Measurements from ENCODE around the gene USP33.
"Not testable (repeated sequence)": the region's sequence is repeated elsewhere in the genome, so short reads cannot be mapped to it uniquely, and the experiment has no call there.

USP33 gene

GRCh38 chr1:77759071-77760028, at the start of gene USP33:
Gene USP33 (minus strand): TSS chr1:77759852. CDS start chr1:77741697, 18,155 bp downstream.
- peak; percentile 10 to 92 (median 76) for DNase-seq

DNA sequence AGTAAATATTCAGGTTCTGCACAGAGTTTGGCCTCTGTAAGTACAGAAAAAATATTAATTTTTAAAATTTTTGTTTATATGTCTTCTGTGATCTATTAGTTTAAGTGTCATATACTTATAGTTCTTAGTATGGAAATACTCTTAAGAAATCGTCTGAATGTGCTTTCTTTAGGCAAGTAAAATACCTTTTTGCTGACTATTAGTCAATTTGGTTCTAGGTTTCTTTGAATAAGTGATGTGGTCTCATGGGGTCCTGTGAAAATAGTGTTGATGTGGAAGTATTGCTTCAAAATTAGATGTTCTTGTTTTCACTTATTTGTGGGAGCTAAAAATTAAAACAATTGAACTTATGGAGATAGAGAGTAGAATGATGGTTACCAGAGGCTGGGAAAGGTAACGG, 43.7 kb upstream of the USP33 start:
- DNase-seq: no peak

DNA sequence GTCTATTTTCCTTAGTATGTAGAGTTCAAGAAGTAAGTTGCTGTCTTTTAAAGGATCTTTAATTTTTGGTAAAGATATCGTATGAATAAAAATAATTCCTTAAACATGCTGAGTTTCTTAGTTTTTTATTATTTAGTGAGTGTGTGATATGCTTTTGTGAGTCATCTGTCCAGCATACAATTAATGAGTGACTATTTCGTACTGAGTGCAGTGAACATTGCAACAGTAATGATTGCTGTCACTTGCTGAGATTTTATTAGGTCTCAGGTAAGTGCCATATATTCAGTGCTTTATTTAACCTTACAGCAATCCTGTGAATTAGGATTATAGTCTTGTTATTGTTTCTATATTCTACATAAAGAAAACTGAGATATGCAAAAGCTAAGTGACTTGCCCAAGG, 42.4 kb upstream of the USP33 start:
- DNase-seq: no peak

- no peak for DNase-seq
Observed at GRCh38 chr1:77797991-77798390, 38.3 kb upstream of the USP33 start.

- DNase-seq: peak in 42 of 56 donors; percentile 2 to 78 (median 38)
Observed at GRCh38 chr1:77796695-77797405, 37.2 kb upstream of the USP33 start.

GRCh38 chr1:77794550-77794949, 34.9 kb upstream of the USP33 start:
- DNase-seq: no peak

DNA sequence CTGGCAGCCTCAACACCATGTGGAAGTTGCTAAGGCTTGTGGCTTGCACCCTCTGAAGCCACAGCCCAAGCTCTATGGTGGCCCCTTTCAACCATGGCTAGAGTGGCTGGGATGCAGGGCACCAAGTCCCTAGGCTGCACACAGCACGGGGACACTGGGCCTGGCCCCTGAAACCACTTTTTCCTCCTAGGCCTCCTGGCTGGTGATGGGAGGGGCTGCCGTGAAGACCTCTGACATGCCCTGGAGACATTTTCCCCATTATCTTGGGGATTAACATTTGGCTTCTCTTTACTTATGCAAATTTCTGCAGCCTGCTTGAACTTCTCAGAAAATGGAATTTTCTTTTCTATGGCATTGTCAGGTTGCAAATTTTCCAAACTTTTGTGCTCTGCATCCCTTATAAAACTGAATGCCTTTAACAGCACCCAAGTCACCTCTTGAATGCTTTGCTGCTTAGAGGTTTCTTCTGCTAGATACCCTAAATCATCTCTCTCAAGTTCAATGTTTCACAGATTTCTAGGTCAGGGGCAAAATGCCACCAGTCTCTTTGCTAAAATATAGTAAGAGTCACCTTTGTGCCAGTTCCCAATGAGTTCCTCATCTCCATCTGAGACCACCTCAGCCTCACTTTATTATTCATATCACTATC, 26.6 kb upstream of the USP33 start:
- not testable (repeated sequence) for DNase-seq

- DNase-seq: no peak
Observed at GRCh38 chr1:77783141-77783540, 23.5 kb upstream of the USP33 start.

DNA sequence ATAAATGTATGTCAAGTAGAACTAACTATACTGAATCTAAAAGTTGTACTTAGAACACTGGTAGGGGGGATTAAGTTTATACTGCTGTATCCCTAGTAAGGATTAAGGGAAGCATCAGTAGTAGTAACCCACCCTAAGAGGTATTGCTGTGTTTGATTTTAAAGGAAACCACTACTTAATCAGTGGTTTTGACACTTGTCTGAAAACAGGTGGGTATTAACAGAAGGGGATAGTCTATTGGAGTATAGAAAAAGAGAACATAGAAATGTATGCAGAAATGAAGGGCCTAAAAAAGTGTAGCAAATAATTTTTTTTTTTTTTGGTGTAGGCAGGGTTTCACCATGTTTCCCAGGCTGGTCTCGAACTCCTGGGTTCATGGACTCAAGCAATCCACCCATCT, 22.0 kb upstream of the USP33 start:
- no peak for DNase-seq

GRCh38 chr1:77779529-77780281, 20.1 kb upstream of the USP33 start, which contains the start of gene MIGA1:
Gene MIGA1 (plus strand): TSS chr1:77779649. CDS start chr1:77783253, 3,604 bp downstream.
- peak; percentile 20 to 95 (median 84) for DNase-seq

DNA sequence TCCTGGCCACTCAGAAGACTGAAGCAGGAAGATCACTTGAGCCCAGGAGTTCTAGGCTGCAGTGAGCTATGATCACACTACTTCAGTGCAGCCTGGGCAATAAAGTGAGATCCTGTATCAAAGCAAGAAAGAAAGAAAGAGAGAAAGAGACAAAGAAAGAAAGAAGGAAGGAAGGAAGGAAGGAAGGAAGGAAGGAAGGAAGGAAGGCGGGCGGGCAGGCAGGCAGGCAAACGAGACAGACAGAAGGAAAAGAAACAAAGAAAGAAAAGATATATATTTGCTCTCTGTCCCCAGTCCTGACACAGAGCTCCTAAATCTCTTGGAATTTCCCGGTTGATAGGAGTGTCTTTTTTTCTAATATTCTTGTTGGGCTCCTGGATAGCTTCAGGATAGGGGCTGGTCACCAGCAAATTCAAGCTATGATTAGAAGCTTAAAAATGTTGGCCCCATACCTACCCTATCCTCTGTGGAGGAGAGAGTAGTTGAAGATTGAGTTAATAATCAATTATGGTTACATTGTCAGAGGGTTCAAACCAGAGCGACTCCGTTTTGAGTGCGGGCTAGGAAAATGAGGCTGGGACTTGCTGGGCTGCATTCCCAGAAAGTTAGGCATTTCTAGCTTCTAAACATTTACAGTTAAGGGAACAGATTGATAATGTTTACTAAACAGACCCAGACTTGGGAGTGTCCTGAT, 16.5 kb upstream of the USP33 start:
- DNase-seq: no peak

GRCh38 chr1:77768006-77768405, 8.4 kb upstream of the USP33 start:
- DNase-seq: no peak

GRCh38 chr1:77762072-77762476, 2.4 kb upstream of the USP33 start:
- DNase-seq: no peak

DNA sequence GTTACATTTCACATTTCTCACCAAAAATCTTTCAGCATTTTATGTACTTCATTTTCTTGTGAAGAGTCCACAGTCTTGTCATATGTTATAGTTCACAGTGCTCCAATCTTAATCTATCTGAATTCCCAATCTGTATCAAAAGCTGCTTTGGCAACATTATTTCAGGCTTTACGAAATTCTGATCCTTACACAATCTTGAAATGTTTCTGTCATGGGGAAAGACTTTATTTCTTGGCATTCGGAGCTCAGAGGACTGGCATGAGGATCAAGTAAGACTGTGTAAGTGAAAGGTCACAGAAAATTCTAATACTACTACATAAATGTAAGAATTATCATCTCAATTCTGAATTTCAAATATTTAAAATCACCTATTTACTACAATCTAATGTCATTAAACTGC, 2.0 kb downstream of the USP33 start:
- no peak for DNase-seq

DNA sequence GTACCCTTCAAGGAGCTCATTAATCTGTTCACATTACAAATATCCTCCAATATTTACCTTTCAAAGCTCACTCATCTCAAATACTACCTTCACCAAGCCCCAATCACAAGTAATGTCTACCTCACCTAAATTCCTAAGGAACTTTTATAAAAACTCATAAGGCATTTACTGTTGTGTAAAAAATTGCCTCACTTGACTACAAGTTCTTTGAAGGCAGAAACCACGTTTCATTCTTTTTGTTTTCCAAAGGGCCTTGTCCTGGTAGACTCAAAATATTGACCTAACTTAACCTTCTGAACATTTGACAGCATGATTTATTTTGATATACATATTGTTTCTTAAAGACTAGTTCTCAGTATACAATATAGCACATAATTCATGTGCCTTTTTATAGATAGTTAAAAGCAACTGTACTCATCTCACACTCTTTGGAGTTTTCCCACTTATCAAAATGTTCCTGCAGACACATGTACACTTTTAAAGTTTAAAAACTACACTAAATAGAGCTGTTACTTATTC, 2.5 kb downstream of the USP33 start:
- no peak for DNase-seq

GRCh38 chr1:77756052-77756754, 3.4 kb downstream of the USP33 start:
- no peak for DNase-seq

- not testable (repeated sequence) for DNase-seq
Observed at GRCh38 chr1:77749489-77749888, 10.2 kb downstream of the USP33 start.

GRCh38 chr1:77744576-77744975, 15.1 kb downstream of the USP33 start:
- DNase-seq: no peak

GRCh38 chr1:77742011-77742555, 17.6 kb downstream of the USP33 start:
- DNase-seq: no peak

Measured in amygdala (tissue), 56 donors.